Measurements from ENCODE around the gene FAM13B.

The FAM13B gene
- long read RNA-seq, full-length matches to known transcripts, result 8 of 32 reads
- long read RNA-seq, partial matches to known transcripts, result 14 of 32 reads
- long read RNA-seq, other reads (novel, unspliced or antisense), result 10 of 32 reads

DNA sequence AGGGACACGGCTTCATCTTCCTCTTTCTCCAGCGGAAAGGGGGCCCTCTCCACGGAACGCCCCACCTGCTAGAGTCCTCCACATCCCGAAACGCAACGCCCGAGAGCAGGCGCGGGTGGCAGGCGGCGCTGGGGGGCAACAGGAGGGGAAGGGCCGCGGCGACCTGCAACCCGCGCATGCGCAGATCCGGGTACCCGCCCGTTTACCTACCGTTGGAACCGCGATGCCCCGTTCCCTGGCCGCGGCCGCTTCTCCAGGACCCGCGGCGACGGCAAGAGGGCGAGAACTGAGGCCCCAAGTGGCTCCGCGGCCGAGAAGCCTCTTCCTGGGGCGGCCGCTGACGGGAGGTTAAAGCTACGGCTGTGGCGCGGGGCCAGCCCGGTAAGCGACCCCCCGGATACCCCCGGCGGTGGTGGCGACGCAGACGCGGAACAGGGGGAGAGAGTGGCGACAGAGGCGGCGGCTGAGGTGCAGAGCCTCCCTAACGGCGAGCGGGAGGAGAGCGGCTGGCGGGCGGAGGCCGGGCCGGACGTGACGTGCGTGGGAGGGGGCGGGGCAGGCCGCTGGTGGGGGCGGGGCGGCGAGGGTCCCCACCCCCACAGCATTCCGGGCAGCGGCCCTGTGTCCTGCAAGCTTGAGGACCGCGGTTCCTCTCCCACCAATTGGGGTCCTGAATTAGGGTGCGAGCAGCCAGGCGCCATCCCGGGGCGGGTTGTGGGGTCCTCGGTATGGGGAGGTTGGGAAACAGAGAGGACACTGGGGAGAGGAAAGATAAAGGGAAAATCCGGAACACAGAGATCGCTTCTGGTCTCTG lies at the start of gene FAM13B:
TSS of gene FAM13B (minus strand) at position 508 of the 814 bp plus-strand sequence. CDS start 13,968 bp downstream, outside the sequence.
- peak; percentile 36 to 62 for DNase-seq (ENCODE audit: low read depth in 1 of 2, low spot score in 1 of 2)
- Histone ChIP-seq H3K27me3 (ENCODE audit: insufficient read depth, poor library complexity, severe bottlenecking) (no peaks in the 10 kb centered on the region), H3K4me3 (replicated peaks; ENCODE audit: insufficient read depth, low read length) (peak within 1 kb of the TSS; percentile 68), H3K27ac (replicated peaks) (peak within 1 kb of the TSS; percentile 99)
- TF ChIP-seq GABPA (IDR thresholded peaks at IDR 0.05; ENCODE audit: low read depth) (no peak), REST (IDR thresholded peaks at IDR 0.05; ENCODE audit: insufficient replicate concordance, low read depth) (no peak), POLR2AphosphoS5 (IDR thresholded peaks at IDR 0.05; ENCODE audit: low read depth) (peak; percentile 79), SPI1 (IDR thresholded peaks at IDR 0.05; ENCODE audit: borderline replicate concordance, low read depth) (no peak)

- Histone ChIP-seq H3K4me3 (replicated peaks; ENCODE audit: insufficient read depth, low read length) (no peak overlapping the region), H3K27me3 (ENCODE audit: insufficient read depth, poor library complexity, severe bottlenecking) (no peaks in the 10 kb centered on the region), H3K27ac (replicated peaks) (no peak overlapping the region)
- DNase-seq (ENCODE audit: low read depth in 1 of 2, low spot score in 1 of 2), result no peak
- TF ChIP-seq POLR2AphosphoS5 (IDR thresholded peaks at IDR 0.05; ENCODE audit: low read depth), result no peak
- no peak for TF ChIP-seq REST (IDR thresholded peaks at IDR 0.05; ENCODE audit: insufficient replicate concordance, low read depth)
- no peak for TF ChIP-seq SPI1 (IDR thresholded peaks at IDR 0.05; ENCODE audit: borderline replicate concordance, low read depth)
- no peak for TF ChIP-seq CTCF (IDR thresholded peaks at IDR 0.05; ENCODE audit: insufficient read depth, low read length)
- no peak for TF ChIP-seq GABPA (IDR thresholded peaks at IDR 0.05; ENCODE audit: low read depth)
These were observed 49.2 kb upstream of the FAM13B start for GRCh38 chr5:138082033-138082432.

- Histone ChIP-seq H3K27me3 (ENCODE audit: insufficient read depth, poor library complexity, severe bottlenecking) (no peaks in the 10 kb centered on the region), H3K27ac (replicated peaks) (no peak overlapping the region), H3K4me3 (replicated peaks; ENCODE audit: insufficient read depth, low read length) (no peak overlapping the region)
- TF ChIP-seq REST (IDR thresholded peaks at IDR 0.05; ENCODE audit: insufficient replicate concordance, low read depth) (no peak), CTCF (IDR thresholded peaks at IDR 0.05; ENCODE audit: insufficient read depth, low read length) (no peak), SPI1 (IDR thresholded peaks at IDR 0.05; ENCODE audit: borderline replicate concordance, low read depth) (no peak), GABPA (IDR thresholded peaks at IDR 0.05; ENCODE audit: low read depth) (no peak), POLR2AphosphoS5 (IDR thresholded peaks at IDR 0.05; ENCODE audit: low read depth) (no peak)
- no peak for DNase-seq (ENCODE audit: low read depth in 1 of 2, low spot score in 1 of 2)
These were observed 45.2 kb upstream of the FAM13B start for GRCh38 chr5:138078006-138078643.
